Measurements from ENCODE around the gene ADGRD1.
"Not testable (repeated sequence)": the region's sequence is repeated elsewhere in the genome, so short reads cannot be mapped to it uniquely, and the experiment has no call there.

Gene ADGRD1

GRCh38 chr12:130953771-130954543 is at the start of gene ADGRD1:
ADGRD1 (plus strand) TSS chr12:130953907; CDS start chr12:130954466, 559 bp downstream.
- H3K4me3 ChIP-seq (ENCODE audit: low read depth, low read length), result no peak within 1 kb of the TSS
- peak; percentile 90 for DNase-seq (ENCODE audit: low read depth)
- TF ChIP-seq CTCF (IDR thresholded peaks at IDR 0.05; ENCODE audit: low read depth, low read length), result no peak
- no peak; the same call in 1 of the 2 replicates for TF ChIP-seq MAX (IDR thresholded peaks at IDR 0.05; ENCODE audit: low read depth, low read length)
- no peak for TF ChIP-seq POLR2A (IDR thresholded peaks at IDR 0.05; ENCODE audit: extremely low read depth, insufficient read length)
- no peak for TF ChIP-seq MYC (IDR thresholded peaks at IDR 0.05; ENCODE audit: low read depth, low read length)

GRCh38 chr12:130904064-130904463 is 49.6 kb upstream of the ADGRD1 start:
- no peak for DNase-seq (ENCODE audit: low read depth)
- no peak overlapping the region for H3K4me3 ChIP-seq (ENCODE audit: low read depth, low read length)
- TF ChIP-seq CTCF (IDR thresholded peaks at IDR 0.05; ENCODE audit: low read depth, low read length) (no peak), MYC (IDR thresholded peaks at IDR 0.05; ENCODE audit: low read depth, low read length) (no peak), MAX (IDR thresholded peaks at IDR 0.05; ENCODE audit: low read depth, low read length) (no peak), POLR2A (IDR thresholded peaks at IDR 0.05; ENCODE audit: extremely low read depth, insufficient read length) (no peak)

- not testable (repeated sequence) for DNase-seq (ENCODE audit: low read depth); H3K4me3 ChIP-seq (ENCODE audit: low read depth, low read length)
Measured at GRCh38 chr12:130904936-130905455, 48.7 kb upstream of the ADGRD1 start.

- DNase-seq (ENCODE audit: low read depth), result no peak
- TF ChIP-seq MAX (IDR thresholded peaks at IDR 0.05; ENCODE audit: low read depth, low read length), result no peak
- TF ChIP-seq CTCF (IDR thresholded peaks at IDR 0.05; ENCODE audit: low read depth, low read length), result no peak
- no peak for TF ChIP-seq MYC (IDR thresholded peaks at IDR 0.05; ENCODE audit: low read depth, low read length)
- TF ChIP-seq POLR2A (IDR thresholded peaks at IDR 0.05; ENCODE audit: extremely low read depth, insufficient read length), result no peak
- H3K4me3 ChIP-seq (ENCODE audit: low read depth, low read length), result no peak overlapping the region
Measured at GRCh38 chr12:130909111-130909510, 44.6 kb upstream of the ADGRD1 start.

- TF ChIP-seq MAX (IDR thresholded peaks at IDR 0.05; ENCODE audit: low read depth, low read length) (no peak), MYC (IDR thresholded peaks at IDR 0.05; ENCODE audit: low read depth, low read length) (no peak), CTCF (IDR thresholded peaks at IDR 0.05; ENCODE audit: low read depth, low read length) (no peak)
- H3K4me3 ChIP-seq (ENCODE audit: low read depth, low read length), result no peak overlapping the region
- DNase-seq (ENCODE audit: low read depth), result no peak
Measured at GRCh38 chr12:130911193-130911592, 42.5 kb upstream of the ADGRD1 start.

- DNase-seq (ENCODE audit: low read depth), result no peak
- TF ChIP-seq POLR2A (IDR thresholded peaks at IDR 0.05; ENCODE audit: extremely low read depth, insufficient read length), result no peak
- TF ChIP-seq CTCF (IDR thresholded peaks at IDR 0.05; ENCODE audit: low read depth, low read length), result no peak
- TF ChIP-seq MYC (IDR thresholded peaks at IDR 0.05; ENCODE audit: low read depth, low read length), result no peak
- no peak for TF ChIP-seq MAX (IDR thresholded peaks at IDR 0.05; ENCODE audit: low read depth, low read length)
- H3K4me3 ChIP-seq (ENCODE audit: low read depth, low read length), result no peak overlapping the region
Measured at GRCh38 chr12:130911933-130912332, 41.8 kb upstream of the ADGRD1 start.

Data from NB4 (cell line).